Retinal pigment epithelial cell (primary cell): Measurements from ENCODE around the gene DOC2A.
"Not testable (repeated sequence)": the region's sequence is repeated elsewhere in the genome, so short reads cannot be mapped to it uniquely, and the experiment has no call there.

Experiments
- DNase-seq: peaks from one replicate; pipeline ENCODE4 v3.0.0-alpha.2; 2010; ENCODE audit warnings: low read depth
- H3K4me3 ChIP-seq: 2 replicates; pipeline ENCODE4 v1.5.1; 2011; ENCODE audit warnings: mild to moderate bottlenecking, low read length, control low read depth, moderate library complexity
- CTCF ChIP-seq: conservative IDR thresholded peaks from 2 replicates; pipeline ENCODE4 v1.5.1; 2011; ENCODE audit warnings: low read depth, low read length, control low read depth, inconsistent platforms

DOC2A gene

GRCh38 chr16:30017277-30017656 lies 6.4 kb upstream of the DOC2A start:
- no peak for DNase-seq
- no peak for TF ChIP-seq CTCF
- no peak overlapping the region for H3K4me3 ChIP-seq

GRCh38 chr16:30016555-30017276 lies 5.9 kb upstream of the DOC2A start:
- no peak for DNase-seq
- H3K4me3 ChIP-seq = no peak overlapping the region
- no peak for TF ChIP-seq CTCF

GRCh38 chr16:30015450-30015849 lies 4.6 kb upstream of the DOC2A start:
- DNase-seq, H3K4me3 ChIP-seq: not testable (repeated sequence)

GRCh38 chr16:30012598-30012997 lies 1.8 kb upstream of the DOC2A start:
- not testable (repeated sequence) for H3K4me3 ChIP-seq, DNase-seq

- H3K4me3 ChIP-seq = no peak overlapping the region
- no peak for DNase-seq
- no peak for TF ChIP-seq CTCF
Observed at GRCh38 chr16:30011714-30012504, 1.1 kb upstream of the DOC2A start.

GRCh38 chr16:30009990-30010843 lies 610 bp downstream of the DOC2A start:
- no peak for TF ChIP-seq CTCF
- peak overlapping the region; percentile 10 for H3K4me3 ChIP-seq
- DNase-seq = no peak

- TF ChIP-seq CTCF = no peak
- no peak overlapping the region for H3K4me3 ChIP-seq
- no peak for DNase-seq
Observed at GRCh38 chr16:30009085-30009862, 1.6 kb downstream of the DOC2A start.
